NCI-H1436 treated with DMSO at 0.1 percent for 48 hours (cell line): ENCODE data around the gene GPC5.
"Not testable (repeated sequence)": the region's sequence is repeated elsewhere in the genome, so short reads cannot be mapped to it uniquely, and the experiment has no call there.

Experiments used
- DNase-seq: peaks from one replicate; lab custom pipeline; 2025; lab: John Stamatoyannopoulos, UW

Gene GPC5

DNA sequence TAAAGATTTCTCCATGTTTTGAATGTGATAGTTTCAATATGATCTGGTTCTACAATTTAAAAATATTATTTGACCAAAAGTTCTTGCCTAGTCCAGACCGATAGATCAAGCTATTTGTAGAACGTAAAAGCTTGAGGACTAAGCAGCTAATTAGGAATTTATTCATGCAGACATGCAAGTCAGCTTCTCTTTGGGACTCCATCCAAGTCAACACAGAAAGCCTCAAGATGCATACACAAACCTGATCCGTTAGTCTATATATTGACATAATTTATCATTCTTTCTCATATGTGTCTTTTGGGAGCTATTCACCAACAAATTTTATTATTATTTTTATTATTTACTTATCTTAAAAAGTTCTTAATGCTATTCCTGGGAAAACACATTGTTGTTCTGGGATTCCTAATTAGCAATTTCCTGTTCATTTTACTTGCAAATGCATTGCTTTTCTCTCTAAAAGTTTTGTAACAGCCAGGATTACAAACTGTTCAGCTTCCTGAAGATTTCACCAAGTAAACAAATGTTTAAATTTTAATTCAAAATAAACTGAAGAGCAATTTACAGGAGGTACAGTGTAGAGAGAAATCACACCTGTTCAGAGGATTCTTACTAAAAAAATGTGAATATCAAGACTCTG lies 375.3 kb downstream of the GPC5 start:
- no peak for DNase-seq

DNA sequence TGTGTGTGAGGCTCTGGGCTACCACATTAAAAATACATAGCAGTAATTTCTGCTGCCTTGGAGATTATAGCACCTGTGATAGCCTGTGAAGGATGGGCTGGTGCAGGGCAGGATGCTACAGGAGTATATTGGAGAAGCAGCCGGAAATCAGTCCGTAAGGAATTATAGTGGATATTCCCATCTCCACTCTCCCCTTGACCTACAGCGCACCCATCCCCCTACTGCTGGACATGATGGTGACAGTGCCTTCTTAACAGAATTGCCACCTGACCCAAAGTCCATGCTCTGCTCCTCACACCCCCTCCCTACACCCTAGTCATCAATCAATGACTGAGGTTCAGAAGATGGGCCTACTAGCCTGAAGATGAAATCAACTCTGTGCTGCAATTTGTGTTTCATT lies 376.0 kb downstream of the GPC5 start:
- no peak for DNase-seq

DNA sequence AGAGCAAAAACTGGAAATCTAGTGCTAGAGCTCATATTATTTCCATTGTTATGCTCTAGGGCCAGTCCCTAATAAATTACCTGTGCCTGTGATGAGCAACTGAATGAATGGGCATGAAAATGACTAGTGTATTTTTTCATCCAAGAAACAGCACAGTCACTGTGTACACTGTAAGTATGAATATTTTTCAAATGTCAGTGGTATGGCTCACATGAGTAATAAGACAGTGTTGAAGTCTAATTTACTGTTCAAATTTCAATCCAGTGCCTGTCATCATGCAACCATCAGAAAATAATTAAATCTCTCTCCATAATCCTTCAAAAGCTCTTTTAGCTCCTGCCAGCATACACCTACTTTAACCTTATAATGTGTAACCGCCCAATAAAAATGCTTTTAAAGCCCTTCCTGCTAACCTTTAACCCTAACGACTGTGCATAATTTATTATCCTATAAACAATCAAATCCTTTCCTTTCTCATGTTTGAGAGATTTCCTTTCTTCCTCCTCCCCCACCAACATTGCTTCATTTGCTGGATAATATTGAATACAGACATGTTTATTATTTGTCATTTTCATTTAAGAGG lies 378.3 kb downstream of the GPC5 start:
- no peak for DNase-seq

DNA sequence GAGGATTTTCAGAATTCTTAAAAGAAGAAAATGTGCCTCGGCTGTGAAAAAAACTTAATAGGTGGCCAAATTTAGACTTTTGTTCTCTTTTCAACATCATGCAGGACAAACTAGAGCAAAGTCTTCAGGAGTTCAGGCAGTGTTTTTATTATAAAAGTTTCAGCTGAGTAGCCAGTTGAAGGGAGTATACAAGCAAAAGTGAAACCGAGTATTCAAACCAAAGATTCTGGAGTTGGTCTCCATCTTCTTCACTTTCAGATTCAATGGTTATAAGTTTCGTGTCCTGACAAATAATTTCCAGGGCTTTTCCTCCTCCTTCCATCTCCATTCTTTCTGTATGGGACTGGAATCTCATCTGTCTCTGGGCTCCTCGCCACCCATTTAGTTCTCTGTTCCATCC lies 379.7 kb downstream of the GPC5 start:
- no peak for DNase-seq

DNA sequence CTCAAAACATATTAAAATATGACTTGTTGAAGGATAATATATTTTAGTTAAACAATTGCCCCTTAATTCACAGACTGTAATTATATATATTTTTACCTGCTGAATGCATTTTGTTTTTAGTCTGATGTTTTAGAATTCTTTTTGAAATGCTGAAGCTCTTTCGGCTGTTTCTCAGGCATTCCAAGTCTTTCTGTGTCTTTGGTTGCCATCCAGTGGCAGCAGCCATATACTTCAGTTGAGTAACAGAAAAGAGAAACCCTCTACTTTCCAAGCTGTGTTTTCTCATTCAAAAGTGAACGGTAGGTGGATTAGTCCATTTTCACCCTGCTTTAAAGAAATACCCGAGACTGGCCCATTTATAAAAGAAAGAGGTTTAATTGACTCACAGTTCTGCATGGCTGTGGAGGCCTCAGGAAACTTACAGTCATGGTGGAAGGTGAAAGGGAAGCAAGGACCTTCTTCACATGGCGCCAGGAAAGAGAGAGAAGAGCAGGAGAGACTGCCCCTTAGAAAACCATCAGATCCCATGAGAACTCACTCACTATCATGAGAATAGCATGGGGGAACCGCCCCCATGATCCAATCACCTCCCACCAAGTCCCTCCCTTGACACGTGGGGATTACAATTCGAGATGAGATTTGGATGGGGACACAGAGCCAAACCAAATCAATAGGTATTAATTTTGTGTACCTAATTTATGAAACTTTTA lies 383.7 kb downstream of the GPC5 start:
- DNase-seq = not testable (repeated sequence)

DNA sequence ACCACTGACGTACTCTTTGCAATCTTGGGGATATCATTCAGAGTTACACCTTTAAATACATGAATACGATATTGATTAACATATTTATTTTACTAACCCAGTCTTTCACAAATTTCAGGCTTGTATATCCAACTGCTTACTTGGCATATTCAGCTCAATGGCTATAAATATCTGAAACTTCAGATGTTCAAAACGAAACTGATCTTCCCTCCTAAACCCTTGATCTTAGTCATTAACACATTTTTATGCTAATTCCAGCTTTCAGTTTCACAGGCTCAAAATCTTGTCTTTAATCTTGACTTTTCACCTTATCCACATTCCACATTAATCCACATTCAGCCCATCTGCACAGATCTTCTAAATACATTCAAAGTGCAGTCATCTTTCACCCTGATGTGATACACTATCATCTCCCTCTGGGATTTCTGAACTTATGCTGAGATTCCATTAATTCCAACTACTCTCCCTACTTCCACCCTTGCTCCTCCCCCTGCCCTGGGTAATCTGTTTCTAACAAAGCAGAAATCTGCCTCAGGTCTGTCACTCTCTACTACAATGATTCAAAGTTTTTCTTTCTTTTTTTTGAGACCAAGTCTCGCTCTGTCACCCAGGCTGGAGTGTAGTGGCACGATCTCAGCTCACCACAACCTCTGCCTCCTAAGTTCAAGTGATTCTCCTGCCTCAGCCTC lies 387.2 kb downstream of the GPC5 start:
- DNase-seq = no peak

DNA sequence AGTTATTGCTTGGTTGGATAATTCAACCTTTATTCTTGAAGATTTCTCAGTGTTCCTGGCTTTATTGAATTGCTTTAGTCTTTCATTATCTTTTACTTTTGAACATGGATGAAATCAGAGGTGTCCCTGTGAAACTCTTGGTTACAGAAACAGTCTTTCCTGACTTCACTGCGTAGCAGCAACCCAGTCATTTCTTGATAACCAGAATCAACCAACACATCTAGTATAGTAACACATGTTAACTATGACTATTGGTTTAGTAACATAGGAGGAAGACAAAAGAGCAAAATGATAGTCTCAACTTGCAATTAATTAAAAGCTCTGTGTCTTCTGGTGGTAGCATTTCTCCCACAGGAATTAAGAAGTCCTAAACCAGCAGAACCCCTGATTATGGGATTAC lies 393.6 kb downstream of the GPC5 start:
- no peak for DNase-seq

DNA sequence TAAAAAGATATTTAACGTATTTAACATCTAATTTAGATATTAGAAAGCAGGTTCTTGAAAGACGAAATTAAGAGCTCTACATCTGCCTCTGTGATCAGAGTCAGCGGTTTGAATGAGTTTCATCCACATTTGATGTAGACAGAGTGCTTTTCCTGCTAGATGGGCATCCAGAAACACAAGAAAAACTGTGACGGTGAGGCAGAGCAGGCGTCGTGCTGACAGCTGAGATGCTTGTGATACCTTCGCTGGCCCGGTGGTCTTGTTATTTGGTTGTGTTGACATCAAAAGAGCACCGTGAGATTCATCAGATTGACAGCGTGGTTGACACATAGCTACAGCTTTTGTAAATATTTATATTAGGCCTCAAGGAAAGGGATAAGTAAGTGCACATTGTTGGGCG lies 399.1 kb downstream of the GPC5 start:
- no peak for DNase-seq

DNA sequence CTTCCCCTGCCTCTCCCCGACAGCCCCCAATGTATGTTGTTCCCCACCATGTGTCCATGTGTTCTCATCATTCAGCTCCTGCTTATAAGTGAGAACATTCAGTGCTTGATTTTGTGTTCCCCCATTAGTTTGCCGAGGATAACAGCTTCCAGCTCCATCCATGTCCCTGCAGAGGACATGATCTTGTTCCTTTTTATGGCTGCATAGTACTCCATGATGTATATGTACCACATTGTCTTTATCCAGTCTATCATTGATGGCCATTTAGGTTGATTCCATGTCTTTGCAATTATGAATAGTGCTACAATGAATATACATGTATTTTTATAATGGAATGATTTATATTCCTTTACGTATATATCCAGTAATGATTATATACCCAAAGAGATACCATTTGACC lies 399.9 kb downstream of the GPC5 start:
- not testable (repeated sequence) for DNase-seq

DNA sequence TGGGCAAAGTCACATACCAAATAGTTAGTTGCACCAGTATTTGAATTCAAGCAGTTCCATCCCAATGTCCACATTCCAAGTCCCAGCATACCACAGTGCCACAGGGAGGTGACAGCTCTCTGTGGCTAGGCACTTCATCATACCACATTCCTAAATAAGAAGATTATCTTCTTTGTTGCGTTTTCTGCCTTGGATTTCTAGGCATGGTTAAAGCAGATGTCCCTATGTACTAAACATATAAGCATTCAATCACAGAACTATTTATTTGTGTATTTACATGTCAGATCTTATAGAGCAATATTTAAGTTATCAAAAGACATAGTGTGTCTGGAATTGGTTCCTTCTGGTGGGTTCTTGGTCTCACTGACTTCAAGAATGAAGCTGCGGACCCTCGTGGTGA lies 403.4 kb downstream of the GPC5 start:
- not testable (repeated sequence) for DNase-seq

DNA sequence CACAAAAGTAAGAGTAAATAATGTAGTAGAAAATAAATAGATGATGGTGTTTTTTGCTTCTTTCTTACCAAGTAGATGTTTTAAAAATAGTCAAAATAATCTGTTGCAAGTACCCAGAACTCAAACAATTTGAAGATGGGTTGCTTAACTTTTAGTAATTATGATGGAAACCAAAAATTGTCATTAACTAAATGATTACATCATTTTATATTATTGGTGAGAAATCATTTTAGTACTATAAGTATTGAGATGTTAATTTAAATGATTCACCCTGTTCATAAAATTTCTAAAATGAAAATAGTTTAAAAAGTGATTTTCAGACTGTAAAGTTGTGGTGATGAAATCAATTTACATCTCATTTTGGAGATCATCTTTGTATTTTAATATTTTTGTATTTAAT lies 404.5 kb downstream of the GPC5 start:
- DNase-seq = no peak

DNA sequence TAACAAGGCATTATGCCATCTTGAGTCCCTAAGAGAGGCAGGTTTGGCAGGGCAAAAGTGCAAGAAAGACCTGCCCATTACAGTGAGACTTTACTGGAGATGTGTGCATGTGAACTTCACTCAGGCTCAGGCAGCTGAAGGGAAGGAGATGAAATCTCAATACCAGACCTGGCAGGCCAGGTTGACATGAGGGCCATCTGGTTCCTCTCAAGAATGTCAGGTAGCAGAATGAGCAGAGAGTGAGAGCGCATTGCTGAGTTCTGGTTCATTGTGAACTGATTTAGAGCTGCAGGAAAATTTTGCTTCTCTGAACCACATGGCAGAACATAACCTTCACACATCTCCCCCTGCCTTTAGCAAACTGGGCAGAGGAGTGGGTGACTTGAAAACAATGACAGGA lies 406.3 kb downstream of the GPC5 start:
- no peak for DNase-seq

DNA sequence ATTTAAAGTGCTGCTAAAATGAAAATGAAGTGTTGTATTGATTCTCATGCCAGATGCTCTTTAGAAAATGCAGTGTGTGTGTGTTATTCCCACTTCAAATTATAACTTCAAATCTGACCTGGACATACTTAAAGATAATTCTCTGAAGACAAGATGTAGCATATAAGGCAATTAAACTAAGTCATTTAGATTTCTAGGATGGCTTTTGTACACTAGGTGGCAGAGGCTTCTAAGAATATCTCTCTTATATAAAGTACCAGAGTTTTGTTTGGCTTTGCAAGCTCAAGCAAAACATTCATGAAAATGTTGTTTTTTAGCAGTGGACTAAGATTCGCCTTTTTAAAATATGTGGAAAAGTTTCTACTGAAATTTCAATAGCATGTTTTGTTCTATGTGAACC lies 407.2 kb downstream of the GPC5 start:
- DNase-seq = no peak

DNA sequence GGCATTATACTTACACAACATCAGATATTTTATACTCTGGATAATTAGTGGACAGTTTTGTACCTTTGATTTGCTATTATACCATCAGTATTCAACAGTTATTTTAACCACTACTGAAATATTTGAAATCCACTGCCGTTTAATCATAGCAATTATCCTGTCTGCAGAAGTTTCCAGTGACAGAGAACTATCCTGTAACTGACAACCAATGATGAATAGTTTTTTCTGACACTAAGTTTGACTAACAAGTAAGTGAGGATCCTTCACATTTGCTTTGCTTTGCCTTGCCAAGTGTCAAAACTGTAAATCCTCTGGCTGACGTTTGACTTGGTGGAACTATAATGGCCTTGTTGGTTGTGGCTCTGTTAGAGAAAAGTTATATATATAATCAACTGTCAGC lies 410.7 kb downstream of the GPC5 start:
- no peak for DNase-seq

DNA sequence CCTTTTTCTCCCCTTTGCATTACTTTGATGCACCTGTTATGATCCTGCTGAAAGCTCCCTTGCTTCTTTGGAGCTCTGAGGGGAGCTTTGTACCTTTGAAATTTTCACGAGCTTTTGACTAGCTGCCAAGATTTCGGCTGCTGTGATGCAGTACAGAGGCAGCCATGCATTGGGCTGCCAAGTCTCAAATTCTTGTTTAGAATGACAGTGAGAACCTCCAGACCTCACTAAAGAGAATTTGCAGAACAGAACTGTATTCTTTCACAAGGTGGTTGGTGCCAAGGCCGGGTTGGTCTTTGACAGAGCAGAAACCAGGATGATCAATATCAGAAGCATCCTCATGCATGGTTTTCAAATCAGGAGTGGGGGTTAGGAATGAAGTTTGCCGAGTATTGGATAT lies 414.8 kb downstream of the GPC5 start:
- no peak for DNase-seq

DNA sequence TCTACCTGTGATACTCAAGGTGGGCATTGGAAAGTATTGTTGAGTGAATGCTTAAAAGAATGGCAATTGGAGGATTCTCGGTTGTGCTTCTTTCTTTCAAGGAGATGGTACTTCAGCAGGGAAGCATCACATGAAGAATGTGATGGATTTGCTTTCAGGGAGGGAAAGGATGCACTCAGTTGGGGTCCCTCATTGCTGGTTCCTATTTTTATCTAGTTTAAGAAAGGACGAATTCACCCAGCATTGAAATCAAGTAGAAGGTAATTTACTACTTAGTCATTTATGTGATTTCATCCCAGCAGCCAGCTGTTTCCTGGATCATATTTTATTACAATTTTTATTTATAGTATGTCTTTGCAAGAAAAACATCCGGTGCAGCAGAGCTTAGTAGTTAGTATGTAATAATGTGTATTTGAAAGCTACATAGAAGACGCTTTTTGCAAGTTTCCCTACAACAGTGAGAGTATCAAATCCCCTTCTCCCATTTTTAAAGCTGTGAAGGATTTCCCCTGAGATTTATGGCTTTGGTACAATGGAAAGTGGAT lies 417.9 kb downstream of the GPC5 start:
- DNase-seq = no peak

DNA sequence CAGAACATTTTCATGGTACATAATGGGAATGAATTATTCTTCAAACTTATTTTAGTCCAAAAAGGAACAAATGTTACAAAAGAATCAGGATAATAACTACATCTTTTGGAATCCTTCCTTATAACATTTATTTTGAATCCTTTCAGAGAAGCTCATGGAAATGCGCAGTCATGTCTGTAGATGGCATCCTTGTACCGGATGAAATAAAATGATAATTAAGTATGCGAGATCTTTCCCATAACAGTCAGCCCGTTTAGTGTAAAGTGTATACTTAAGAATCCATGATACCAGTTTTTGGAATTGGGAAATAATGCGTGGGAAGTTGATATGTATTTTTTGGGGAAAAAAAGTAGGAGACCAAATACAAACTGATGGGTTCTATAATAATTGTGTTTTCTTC lies 418.8 kb downstream of the GPC5 start:
- DNase-seq = no peak

DNA sequence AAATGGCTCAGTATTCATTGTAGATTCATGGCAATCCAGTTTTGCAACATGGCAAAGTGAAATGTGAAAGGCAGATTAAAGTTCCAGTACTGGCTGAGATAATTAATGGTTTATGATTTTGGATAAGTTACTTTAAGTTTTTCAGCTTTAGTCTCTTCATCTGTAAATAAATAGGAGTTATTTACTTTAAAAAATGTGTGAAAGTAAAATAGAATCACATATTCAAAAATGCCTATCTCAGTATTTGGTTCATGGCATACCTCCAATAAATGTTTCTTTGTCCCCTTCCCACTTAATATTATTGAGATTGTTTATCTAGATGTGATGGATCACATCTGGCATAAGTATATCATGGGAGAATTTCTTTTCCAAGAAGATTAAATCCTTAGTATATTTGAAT lies 426.0 kb downstream of the GPC5 start:
- no peak for DNase-seq

DNA sequence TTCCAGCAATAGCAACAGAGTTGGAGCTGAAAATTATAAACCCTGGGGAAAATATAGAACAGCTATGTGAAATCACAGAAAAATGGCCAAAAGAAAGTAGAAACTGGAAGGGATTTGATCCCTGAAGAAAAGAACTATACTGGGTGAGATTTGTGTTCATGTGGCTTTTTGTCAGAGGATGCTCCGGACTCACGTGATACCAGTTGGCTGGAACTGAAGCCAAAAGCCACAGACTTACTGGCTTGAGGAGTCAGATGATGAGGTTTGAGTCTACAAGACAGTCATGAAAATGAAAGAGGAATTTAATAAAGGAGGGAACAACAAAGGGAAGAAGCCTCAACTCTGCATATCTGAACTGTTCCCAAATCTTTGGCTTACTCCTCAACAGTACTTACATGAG lies 427.1 kb downstream of the GPC5 start:
- no peak for DNase-seq

DNA sequence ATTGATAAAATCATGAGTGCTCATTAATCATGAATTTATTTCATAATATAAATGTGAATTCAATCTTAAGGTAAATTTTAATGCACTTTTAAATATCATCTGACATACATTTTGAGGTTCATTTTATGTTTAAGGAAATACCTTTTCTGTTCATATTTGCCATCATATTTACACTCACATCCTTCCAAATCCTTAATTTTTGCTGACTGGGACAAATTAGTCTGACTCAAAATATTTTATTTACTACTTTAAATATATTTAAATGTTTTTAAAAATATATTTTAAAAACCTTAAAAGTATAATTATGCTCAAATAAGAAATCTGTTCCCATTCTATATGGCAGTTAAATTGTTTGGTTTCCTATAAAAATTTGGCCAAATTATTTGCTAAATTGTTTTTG lies 438.1 kb downstream of the GPC5 start:
- DNase-seq = no peak

DNA sequence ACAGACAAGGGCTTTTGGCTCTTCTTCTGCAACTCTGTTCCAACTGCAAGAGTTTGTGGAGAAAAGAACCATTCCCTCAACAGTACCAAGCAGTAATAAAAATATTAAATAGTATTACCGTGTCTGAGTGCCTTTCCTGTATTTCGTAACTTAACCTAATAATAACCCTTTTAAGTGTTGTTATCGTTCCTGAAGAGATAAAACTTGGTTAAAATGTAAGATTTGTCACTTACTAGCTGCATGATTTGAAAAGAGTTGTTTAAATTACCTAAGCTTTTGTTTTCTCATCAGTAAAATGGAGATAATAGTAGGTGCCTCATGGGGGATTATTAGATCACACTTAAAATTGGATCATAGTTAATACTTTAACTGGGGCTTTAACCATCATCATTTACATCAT lies 447.2 kb downstream of the GPC5 start:
- no peak for DNase-seq

DNA sequence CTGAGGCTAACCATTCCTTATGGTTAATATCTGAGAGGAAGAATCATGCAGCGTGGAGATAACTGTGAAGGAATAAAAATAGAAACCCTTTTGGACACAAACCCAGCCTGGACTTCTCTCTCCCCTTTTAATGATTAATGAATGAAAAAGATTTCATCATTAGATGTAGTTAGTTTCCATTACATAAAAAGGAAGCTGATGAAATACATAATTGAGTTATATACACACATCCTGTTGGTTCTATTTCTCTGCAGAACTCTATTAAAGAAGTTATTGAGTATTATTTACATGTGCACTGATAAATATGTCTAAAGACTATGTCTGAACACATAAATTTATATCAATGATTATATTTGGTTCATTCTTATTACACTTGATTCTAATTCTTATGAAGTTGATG lies 465.3 kb downstream of the GPC5 start:
- no peak for DNase-seq

DNA sequence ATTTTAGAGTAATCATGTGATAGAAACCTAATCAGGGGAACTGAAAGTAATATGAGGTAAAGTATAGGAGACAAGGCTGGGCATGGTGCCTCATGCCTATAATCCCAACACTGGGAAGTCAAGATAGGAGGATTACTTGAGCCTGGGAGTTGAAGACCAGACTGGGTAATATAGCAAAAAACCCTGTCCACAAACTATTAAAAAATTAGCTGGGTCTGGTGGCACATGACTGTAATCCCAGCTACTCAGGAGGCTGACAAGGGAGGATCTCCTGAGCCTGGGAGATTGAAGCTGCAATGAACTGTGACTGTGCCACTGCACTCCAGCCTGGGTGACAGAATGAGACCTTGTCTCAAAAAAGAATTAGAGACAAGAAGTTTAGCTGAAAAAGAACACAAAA lies 469.9 kb downstream of the GPC5 start:
- no peak for DNase-seq
